Smooth muscle cell (in vitro differentiated cells): ENCODE measurements around the gene SAPCD2. TPM values are rescaled to one million over a fixed set of nuclear protein-coding genes. Genes with fewer than 3 reads are reported as not detected.

Experiments used
- DNase-seq: peaks from one replicate; lab custom pipeline; 2025; ENCODE audit not compliant: unreplicated experiment; lab: John Stamatoyannopoulos, UW
- H2AFZ ChIP-seq: fragments of 200-600 bp; sonication (generic); 2 replicates; pipeline ENCODE4 v1.6.0; 2016; ENCODE audit warnings: antibody characterized with exemption, low read depth, mild to moderate bottlenecking
- H3F3A ChIP-seq: fragments of 200-600 bp; sonication (generic); 2 replicates; pipeline ENCODE4 v1.6.0; 2017; ENCODE audit warnings: antibody characterized with exemption, low read depth
- H3K27ac ChIP-seq: fragments of 200-600 bp; sonication (generic); 2 replicates; pipeline ENCODE4 v1.5.1; 2016; ENCODE audit warnings: low read depth, mild to moderate bottlenecking
- H3K27me3 ChIP-seq: fragments of 200-600 bp; sonication (generic); 2 replicates; pipeline ENCODE4 v1.6.1; 2016; ENCODE audit warnings: low read depth, mild to moderate bottlenecking
- H3K36me3 ChIP-seq: fragments of 200-600 bp; sonication (generic); 2 replicates; pipeline ENCODE4 v1.5.1; 2016; ENCODE audit warnings: low read depth
- H3K4me1 ChIP-seq: fragments of 200-600 bp; sonication (generic); 2 replicates; pipeline ENCODE4 v1.5.1; 2016; ENCODE audit warnings: low read depth
- H3K4me2 ChIP-seq: fragments of 200-600 bp; sonication (generic); 2 replicates; pipeline ENCODE4 v1.6.0; 2016; ENCODE audit warnings: mild to moderate bottlenecking
- H3K4me3 ChIP-seq: fragments of 200-600 bp; sonication (generic); 2 replicates; pipeline ENCODE4 v1.5.1; 2016; ENCODE audit warnings: mild to moderate bottlenecking
- H3K79me2 ChIP-seq: fragments of 200-600 bp; sonication (generic); 2 replicates; pipeline ENCODE4 v1.6.0; 2016; ENCODE audit warnings: low read depth, mild to moderate bottlenecking
- H3K9ac ChIP-seq: fragments of 200-600 bp; sonication (generic); 2 replicates; pipeline ENCODE4 v1.6.0; 2016; ENCODE audit warnings: low read depth
- H3K9me3 ChIP-seq: fragments of 200-600 bp; sonication (generic); replicated peaks from 2 replicates; pipeline ENCODE4 v1.5.1; 2016; ENCODE audit warnings: low read depth
- H4K20me1 ChIP-seq: fragments of 200-600 bp; sonication (generic); 2 replicates; pipeline ENCODE4 v1.6.0; 2016; ENCODE audit warnings: low read depth
- WGBS: methylation state at CpG from one replicate; pipeline ENCODE4 v1.1.7; 2016; ENCODE audit warnings: low lambda C conversion rate; 5-methylcytosine and 5-hydroxymethylcytosine counted together
- polyA plus RNA-seq: library from polyadenylated mRNA; unstranded; fragments of >200 nt; fragmentation: Nextera tagmentation; extraction: Ambion mirVana; gene quantifications from 2 replicates; pipeline ENCODE4 v1.2.1, GENCODE V29; 2016
- total RNA-seq: library from RNA; depleted of rRNA; stranded (reverse); fragments of >200 nt; gene quantifications from 2 replicates; pipeline ENCODE4 v1.2.3, GENCODE V29; 2014
- TF ChIP-seq, protein P1 (sequence below): fragments of 200-600 bp; sonication (generic); IDR thresholded peaks from 2 replicates; pipeline ENCODE4 v1.5.1; 2017; ENCODE audit warnings: borderline replicate concordance, mild to moderate bottlenecking, antibody characterized with exemption; ENCODE audit not compliant: insufficient read depth, poor library complexity, severe bottlenecking

Gene SAPCD2
- total and polyA plus RNA-seq, 2 experiments from 2014 or later, result 1.9 to 3.9 TPM

DNA sequence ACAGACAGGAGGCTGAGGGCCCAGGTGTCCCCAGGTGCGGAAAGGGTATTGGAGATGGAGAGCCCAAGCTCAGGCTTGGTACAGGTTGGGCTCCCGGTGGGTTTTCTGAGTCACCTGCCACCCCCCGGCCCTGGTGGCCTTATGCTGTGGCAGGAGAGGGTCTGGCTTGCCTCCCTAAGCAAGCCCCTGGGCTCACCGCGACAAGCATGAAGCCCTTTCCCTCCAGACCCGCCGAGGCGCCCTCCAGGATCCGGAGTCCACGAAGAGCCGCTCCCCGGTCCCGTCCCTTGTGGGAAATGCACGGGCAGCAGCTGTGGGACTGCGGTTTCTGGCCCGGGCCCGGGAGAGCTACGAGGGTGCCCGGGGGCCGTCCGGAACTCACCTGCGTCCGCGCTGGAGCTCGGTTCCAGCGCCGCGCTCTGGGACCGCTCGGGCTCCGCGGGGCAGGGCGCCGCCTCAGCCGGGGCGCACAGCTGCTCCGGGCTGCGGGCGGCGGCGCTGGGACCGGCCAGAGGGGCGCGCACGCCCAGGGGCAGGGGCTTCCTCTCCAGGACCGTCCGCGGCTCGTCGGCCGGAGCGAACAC, 757 bp downstream of the SAPCD2 start:
- Histone ChIP-seq H3K4me2 (peak overlapping the region; percentile 95), H3K4me1 (peaks cover 8% of the 10 kb centered on the region), H2AFZ (no peak overlapping the region), H3K27me3 (peaks cover 6% of the 10 kb centered on the region), H3K79me2 (no peaks in the 10 kb centered on the region), H3K36me3 (no peaks in the 10 kb centered on the region), H3K27ac (no peak overlapping the region), H3F3A (no peaks in the 10 kb centered on the region), H4K20me1 (no peaks in the 10 kb centered on the region), H3K4me3 (peak overlapping the region; percentile 32), H3K9me3 (no peaks in the 10 kb centered on the region), H3K9ac (no peak overlapping the region)
- no peak for DNase-seq
- WGBS, result 7% methylated on average over 32 of the region's 52 CpGs
- TF ChIP-seq, protein P1, sequence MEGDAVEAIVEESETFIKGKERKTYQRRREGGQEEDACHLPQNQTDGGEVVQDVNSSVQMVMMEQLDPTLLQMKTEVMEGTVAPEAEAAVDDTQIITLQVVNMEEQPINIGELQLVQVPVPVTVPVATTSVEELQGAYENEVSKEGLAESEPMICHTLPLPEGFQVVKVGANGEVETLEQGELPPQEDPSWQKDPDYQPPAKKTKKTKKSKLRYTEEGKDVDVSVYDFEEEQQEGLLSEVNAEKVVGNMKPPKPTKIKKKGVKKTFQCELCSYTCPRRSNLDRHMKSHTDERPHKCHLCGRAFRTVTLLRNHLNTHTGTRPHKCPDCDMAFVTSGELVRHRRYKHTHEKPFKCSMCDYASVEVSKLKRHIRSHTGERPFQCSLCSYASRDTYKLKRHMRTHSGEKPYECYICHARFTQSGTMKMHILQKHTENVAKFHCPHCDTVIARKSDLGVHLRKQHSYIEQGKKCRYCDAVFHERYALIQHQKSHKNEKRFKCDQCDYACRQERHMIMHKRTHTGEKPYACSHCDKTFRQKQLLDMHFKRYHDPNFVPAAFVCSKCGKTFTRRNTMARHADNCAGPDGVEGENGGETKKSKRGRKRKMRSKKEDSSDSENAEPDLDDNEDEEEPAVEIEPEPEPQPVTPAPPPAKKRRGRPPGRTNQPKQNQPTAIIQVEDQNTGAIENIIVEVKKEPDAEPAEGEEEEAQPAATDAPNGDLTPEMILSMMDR, result no peak

- Histone ChIP-seq H3K4me3 (no peak overlapping the region), H3K79me2 (no peaks in the 10 kb centered on the region), H4K20me1 (no peaks in the 10 kb centered on the region), H3K9me3 (no peaks in the 10 kb centered on the region), H3K27me3 (peaks cover 6% of the 10 kb centered on the region), H3K9ac (no peak overlapping the region), H3K27ac (no peak overlapping the region), H3F3A (no peaks in the 10 kb centered on the region), H3K4me1 (peaks cover 8% of the 10 kb centered on the region), H2AFZ (no peak overlapping the region), H3K36me3 (no peaks in the 10 kb centered on the region), H3K4me2 (peak overlapping the region; percentile 95)
- DNase-seq, result no peak
- WGBS, result 88% methylated on average over 17 of the region's 17 CpGs
- TF ChIP-seq, protein P1, result no peak
These were observed 1.5 kb downstream of the SAPCD2 start for GRCh38 chr9:137068539-137069507.

GRCh38 chr9:137067860-137068538, 2.4 kb downstream of the SAPCD2 start:
- WGBS, result 62% methylated on average over 12 of the region's 12 CpGs
- Histone ChIP-seq H4K20me1 (no peaks in the 10 kb centered on the region), H3F3A (no peaks in the 10 kb centered on the region), H3K27me3 (peaks cover 6% of the 10 kb centered on the region), H3K4me2 (no peak overlapping the region), H3K27ac (no peak overlapping the region), H3K36me3 (no peaks in the 10 kb centered on the region), H3K4me3 (no peak overlapping the region), H3K9me3 (no peaks in the 10 kb centered on the region), H3K79me2 (no peaks in the 10 kb centered on the region), H2AFZ (no peak overlapping the region), H3K4me1 (peaks cover 8% of the 10 kb centered on the region), H3K9ac (no peak overlapping the region)
- DNase-seq, result peak; percentile 21
- TF ChIP-seq, protein P1, result peak; percentile 66
